ENCODE measurements around the gene EFCAB3. TPM values are rescaled to one million over a fixed set of nuclear protein-coding genes. Genes with fewer than 3 reads are reported as not detected.
"Not testable (repeated sequence)": the region's sequence is repeated elsewhere in the genome, so short reads cannot be mapped to it uniquely, and the experiment has no call there.

Gene EFCAB3
- total RNA-seq (2014; rRNA removed; shearing (Covaris generic)) = not detected in 2 replicates

GRCh38 chr17:62380253-62380652, at the start of gene EFCAB3:
TSS of gene EFCAB3 (plus strand) at chr17:62380553. CDS start at chr17:62382980, 2,427 bp downstream.
- DNase-seq (ENCODE audit: low spot score) = no peak

DNA sequence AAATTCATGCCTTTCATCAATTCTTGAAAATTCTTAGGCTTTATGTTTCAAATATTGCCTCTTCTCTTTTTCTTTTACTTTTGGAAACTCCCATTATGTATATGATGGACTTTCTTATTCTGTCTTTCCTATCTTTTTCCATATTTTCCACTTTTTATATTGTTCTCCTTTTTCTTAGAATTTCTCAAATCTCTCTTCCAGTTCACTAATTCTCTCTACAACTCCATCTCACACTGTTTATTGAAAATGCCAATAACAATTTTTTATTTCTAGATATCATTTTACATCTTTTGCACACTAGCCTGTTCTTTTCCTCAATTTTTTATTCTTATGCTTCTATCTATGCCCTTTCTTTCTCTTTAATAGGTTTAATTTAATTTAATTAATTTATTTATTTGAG, 43.8 kb upstream of the EFCAB3 start:
- no peak for DNase-seq (ENCODE audit: low spot score)

DNA sequence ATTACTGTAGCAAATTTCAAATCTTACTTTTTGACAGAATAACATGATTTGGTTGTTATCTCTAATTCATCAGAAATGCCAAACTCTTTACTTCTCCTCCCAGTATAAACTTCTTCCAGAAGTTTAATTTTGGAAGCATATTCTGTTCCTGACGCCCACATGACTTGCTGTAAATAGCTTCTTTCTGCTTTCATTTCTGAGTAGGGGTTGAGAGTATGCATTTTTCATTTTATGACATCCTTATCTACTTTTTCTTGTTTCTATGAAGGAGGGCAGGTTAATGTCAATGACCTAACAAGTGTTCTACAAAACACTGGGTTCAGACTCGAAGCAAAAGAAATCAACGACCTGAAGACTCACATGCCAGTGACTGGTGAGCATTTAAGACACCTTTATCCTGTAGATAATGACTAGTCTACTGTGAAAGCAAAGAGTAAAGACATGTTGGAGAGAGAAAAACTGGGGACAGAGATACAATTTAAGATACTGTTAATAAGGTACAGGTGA, 36.5 kb upstream of the EFCAB3 start:
- no peak for DNase-seq (ENCODE audit: low spot score)

- no peak for DNase-seq (ENCODE audit: low spot score)
These were observed 29.2 kb upstream of the EFCAB3 start for GRCh38 chr17:62351176-62351575.

DNA sequence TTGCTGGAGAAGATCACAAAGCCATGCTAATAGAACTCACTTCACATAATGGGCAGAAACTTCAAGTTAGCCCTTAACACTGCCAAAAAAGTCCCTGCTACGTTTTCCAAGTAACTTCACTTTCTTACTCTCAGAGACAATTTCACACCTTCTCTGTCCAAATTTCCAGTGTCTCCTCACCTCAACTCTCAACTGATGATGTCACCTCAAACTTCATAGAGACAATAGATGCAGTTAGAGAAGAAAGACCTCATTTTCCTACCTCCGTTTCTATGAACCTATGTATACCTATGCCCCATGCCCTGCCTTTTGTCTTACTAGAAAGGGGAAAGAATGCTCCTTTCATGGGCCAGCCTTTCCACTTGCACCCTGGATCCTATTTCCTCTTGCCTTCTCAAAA, 14.2 kb upstream of the EFCAB3 start:
- DNase-seq (ENCODE audit: low spot score) = no peak

DNA sequence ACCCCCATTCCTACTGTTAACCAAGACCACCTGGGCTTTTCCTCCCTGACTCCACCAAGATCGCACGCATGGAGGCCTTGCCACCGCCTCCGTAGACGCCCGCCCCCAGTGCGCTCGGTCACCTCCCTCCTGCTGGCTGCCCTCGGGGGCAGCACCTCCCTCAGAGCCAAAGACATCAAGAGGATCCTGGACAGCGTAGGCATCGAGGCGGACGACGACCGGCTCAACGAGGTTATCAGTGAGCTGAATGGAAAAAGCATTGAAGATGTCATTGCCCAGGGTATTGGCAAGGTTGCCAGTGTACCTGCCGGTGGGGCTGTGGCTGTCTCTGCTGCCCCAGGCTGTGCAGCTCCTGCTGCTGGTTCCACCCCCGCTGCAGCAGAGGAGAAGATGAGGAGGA, 1.2 kb downstream of the EFCAB3 start:
- DNase-seq (ENCODE audit: low spot score) = no peak

DNA sequence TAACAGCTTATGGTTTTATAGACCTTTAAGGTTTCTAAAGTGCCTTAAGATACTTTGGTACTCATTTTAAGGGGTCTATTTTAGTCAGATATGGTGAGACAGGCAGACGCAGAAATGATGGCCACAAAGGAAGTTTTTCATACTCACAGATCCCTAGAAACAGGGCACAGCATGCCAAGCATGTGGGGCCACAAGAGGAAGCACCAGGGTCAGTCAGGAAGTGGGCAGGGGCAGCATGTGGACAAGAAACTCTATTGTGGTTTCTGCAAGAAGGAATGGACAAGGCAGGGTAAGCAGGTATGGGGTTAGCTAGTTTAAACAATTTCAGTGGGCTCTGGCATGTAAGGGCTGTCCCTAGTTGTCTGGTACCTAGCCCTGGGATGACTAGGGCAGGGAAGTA, 8.5 kb downstream of the EFCAB3 start:
- DNase-seq (ENCODE audit: low spot score) = no peak

- DNase-seq (ENCODE audit: low spot score) = no peak
These were observed 12.6 kb downstream of the EFCAB3 start for GRCh38 chr17:62392908-62393307.

DNA sequence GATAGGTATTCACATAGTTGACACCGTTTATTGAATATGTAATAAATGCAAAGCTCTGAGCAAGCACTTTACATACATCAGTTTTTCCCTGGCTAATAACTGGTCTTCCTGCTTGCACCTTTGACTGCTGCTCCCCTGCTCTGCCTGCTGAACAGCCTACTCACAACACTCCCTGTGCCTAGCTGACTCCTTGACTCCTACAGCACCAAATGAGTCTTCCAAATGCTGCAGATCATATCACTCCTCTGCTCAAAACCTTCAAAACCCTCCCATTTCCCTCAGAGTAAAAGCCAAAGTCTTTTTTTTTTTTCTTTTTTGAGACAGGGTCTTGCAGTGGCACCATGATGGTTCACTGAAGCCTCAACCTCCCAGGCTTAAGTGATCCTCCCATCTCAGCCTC, 18.5 kb downstream of the EFCAB3 start:
- no peak for DNase-seq (ENCODE audit: low spot score)

DNA sequence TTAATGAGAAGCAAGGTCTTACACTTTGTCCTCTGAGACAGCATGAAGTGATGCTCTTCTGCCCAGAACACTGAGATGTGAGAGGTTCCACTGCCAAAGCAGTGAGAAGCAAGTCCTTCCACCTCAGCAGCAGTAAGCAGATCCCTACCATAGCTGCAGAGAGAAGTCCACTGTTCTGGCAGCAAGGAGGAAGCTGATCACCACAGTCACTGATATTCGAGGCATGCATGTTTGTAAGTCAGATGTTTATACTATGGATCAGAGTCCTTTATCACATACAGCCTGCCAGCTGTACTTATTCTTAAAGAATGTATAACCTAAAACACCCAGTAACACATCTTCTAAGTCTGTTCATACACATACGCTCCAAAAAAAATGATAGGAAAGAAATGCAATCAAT, 25.1 kb downstream of the EFCAB3 start:
- no peak for DNase-seq (ENCODE audit: low spot score)

- not testable (repeated sequence) for DNase-seq (ENCODE audit: low spot score)
These were observed 32.7 kb downstream of the EFCAB3 start for GRCh38 chr17:62413090-62413489.

DNA sequence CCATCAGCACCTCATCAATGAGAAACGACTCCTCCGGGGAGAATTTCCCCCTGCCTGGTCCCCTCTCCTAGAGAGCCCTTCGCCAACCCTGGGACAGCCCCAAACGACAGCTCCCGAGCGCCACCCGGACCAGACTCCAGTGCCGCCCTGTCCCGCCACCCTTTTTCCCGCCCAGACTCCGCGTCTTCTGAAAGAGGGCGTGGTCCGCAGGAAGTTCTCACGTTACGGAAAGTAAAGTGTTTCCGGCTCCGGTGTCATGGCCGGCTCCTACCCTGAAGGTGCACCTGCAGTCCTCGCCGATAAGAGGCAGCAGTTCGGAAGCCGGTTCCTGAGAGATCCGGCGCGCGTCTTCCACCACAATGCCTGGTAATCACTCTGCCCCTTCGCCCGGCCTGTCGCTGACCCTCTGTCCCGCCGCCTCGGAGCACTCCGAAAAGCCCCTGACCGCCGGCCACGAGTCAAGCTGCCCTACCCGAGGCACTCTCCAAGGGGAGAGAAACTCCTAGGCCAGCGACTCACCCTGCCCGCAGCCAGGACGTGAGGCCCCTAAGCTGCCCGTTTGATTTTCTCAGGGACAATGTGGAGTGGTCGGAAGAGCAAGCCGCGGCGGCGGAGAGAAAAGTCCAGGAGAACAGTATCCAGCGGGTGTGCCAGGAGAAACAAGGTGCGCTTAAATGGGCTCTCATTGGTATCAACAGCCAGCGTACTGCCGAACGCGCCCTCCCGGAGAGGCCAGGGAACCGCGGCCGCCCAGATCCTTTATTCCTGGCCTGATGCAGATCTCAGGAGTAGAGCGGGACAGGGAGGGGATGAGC, 43.5 kb downstream of the EFCAB3 start, which contains the start of gene METTL2A:
Gene METTL2A (plus strand): TSS at position 251 of the 815 bp plus-strand sequence. CDS start 6 bp downstream, at position 257.
- DNase-seq (ENCODE audit: low spot score) = peak; percentile 96

GRCh38 chr17:62426214-62426613, 45.9 kb downstream of the EFCAB3 start:
- not testable (repeated sequence) for DNase-seq (ENCODE audit: low spot score)

DNA sequence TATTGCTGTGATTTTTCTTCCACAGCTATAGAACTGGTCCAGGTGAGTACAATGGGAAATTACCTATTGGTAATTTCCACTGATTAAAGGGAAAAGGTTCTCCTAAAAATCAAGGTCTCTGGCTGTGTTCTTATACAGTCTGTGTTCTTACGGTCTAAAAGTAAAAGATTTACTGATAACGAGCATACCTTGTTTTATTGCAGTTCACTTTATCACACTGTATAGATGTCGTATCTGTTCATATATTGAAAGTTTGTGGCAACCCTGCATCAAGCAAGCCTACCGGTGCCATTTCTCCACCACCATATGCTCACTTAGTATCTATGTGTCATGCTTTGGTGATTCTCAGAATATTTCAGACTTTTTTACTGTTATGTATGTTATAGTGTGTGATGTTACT, 54.9 kb downstream of the EFCAB3 start:
- not testable (repeated sequence) for DNase-seq (ENCODE audit: low spot score)

DNA sequence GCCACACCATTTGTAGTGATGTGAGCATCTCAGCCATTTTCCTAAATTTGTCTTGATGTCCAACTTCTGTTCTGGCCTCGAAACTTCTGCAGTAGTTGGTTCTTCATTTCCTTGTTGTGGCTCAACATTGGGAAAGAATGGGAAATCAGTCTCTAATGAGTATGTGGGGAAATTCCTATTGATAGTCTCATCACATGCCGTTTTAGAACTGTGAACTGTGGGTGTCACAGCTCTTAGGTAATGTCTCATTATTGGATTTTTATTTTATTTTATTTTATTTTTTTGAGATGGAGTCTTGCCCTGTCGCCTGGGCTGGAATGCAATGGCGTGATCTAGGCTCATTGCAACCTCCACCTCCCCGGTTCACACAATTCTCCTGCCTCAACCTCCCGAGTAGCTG, 60.8 kb downstream of the EFCAB3 start:
- DNase-seq (ENCODE audit: low spot score) = not testable (repeated sequence)

DNA sequence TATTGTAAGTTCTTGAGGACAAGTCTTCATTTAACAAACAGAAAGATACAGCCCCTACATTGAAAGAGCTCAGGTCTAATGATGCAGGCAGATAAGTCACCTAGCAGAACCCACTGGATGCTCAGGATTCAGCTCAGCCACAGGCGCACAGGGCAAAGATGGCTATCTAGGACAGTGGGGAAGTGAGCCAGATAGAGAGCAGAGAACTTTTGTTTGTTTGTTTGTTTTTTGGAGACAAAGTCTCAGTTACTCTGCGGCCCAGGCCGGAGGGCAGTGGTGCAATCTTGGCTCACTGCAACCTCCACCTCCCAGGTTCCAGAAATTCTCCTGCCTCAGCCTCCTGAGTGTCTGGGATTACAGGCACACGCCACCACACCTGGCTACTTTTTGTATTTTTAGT, 63.7 kb downstream of the EFCAB3 start:
- DNase-seq (ENCODE audit: low spot score) = no peak

GRCh38 chr17:62445791-62446190, 65.4 kb downstream of the EFCAB3 start:
- DNase-seq (ENCODE audit: low spot score) = not testable (repeated sequence)

DNA sequence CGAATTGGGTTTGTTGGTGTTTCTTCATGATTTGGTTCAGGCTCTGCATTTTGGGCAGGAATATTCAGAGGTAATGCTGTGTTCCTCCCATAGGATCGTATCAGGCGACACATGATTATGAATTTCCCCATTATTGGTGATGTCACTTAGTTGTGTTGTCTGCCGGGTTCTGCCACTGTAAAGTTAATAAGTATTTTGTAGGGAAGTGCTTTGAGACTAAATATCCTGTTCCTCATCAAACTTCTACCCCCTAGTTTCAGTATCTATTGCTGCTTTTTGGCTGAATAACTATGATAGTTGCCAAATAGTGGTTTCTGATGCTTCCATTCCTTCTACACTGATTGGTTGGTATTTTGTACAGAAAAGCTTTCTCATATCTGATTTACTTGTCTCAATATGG, 71.8 kb downstream of the EFCAB3 start:
- DNase-seq (ENCODE audit: low spot score) = not testable (repeated sequence)

- DNase-seq (ENCODE audit: low spot score) = not testable (repeated sequence)
These were observed 72.7 kb downstream of the EFCAB3 start for GRCh38 chr17:62453041-62453440.

GRCh38 chr17:62453656-62454055, 73.3 kb downstream of the EFCAB3 start:
- not testable (repeated sequence) for DNase-seq (ENCODE audit: low spot score)

DNA sequence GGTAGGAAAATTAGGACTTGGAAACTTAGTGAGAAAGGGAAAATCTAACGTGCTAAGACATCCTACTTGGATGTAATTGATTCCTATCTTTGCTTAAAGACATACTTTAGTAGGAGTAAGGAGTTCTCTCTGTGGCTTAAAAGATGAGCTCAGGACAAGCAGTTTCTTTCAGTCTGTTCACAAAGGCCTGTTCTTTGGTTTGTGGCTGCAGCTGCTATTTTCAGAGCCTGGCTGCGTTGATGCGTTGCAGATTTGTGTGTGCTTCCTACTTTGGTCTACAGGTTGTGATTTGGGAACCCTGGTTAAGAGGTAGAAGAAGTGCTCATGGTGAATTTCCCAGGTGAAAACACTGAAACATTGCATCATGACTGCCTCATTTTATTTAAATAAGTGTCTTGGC, 73.8 kb downstream of the EFCAB3 start:
- not testable (repeated sequence) for DNase-seq (ENCODE audit: low spot score)

DNA sequence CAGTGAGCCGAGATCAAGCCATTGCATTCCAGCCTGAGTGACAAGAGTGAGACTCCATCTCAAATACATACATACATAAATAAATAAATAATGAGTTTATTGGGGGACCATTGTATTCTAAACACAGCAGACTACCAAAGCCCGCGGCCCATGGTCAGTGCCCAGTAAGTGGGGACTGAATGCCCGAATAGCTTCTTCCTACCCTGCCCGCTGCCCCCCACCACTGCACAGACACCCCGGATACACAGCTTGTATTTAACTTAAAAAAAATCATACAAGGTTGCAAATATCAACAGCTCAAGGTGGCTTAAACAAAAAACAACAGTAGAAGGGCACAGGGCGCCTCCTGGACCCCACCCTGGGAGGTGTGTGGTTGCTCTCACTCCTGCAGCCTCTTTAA, 75.7 kb downstream of the EFCAB3 start:
- DNase-seq (ENCODE audit: low spot score) = no peak

DNA sequence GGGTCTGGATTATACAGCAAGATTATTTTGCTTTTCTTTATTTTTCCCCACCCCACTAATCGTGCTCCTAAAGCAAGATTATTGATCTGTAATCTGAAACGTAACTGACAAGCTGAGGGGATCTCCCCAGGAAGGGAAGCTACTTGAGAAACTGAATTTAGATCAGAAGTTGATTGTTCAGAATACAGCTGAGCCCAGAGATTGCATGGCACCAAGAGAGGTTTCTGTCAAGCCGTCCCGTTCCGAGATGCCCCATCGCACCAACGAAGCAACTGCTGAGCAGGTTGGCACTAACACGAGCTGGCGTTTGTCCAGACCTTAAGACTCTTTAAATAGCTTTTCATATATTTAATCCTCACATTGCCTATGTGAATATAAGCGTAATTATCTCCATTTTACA, 78.1 kb downstream of the EFCAB3 start:
- not testable (repeated sequence) for DNase-seq (ENCODE audit: low spot score)
